AG04449 (cell line): ENCODE results near the gene TRNT1.

Experiments used
- CTCF ChIA-PET: fragments of 350-600 bp; formaldehyde crosslinking; extraction: SDS; loops from one replicate; lab custom pipeline; 2021; ENCODE audit warnings: antibody characterized with exemption; lab: Yijun Ruan, JAX
- POLR2A ChIA-PET: fragments of 400-600, 350-600 bp; formaldehyde crosslinking; extraction: SDS; loops from one replicate; lab custom pipeline; 2020; ENCODE audit warnings: antibody characterized with exemption, inconsistent platforms; lab: Yijun Ruan, JAX
- DNase-seq: peaks from one replicate; pipeline ENCODE4 v3.0.0-alpha.2; 2010; ENCODE audit warnings: low read depth, low spot score
- H3K4me3 ChIP-seq: 2 replicates; pipeline ENCODE4 v1.5.1; 2011; ENCODE audit warnings: low read depth, mild to moderate bottlenecking, control low read depth, low read length
- CTCF ChIP-seq: IDR thresholded peaks from one replicate; pipeline ENCODE4 v1.5.1; 2011; ENCODE audit warnings: mild to moderate bottlenecking, moderate library complexity, low read length, control low read depth, inconsistent platforms; ENCODE audit not compliant: insufficient read depth; ENCODE audit errors: missing control alignments

Gene TRNT1

DNA sequence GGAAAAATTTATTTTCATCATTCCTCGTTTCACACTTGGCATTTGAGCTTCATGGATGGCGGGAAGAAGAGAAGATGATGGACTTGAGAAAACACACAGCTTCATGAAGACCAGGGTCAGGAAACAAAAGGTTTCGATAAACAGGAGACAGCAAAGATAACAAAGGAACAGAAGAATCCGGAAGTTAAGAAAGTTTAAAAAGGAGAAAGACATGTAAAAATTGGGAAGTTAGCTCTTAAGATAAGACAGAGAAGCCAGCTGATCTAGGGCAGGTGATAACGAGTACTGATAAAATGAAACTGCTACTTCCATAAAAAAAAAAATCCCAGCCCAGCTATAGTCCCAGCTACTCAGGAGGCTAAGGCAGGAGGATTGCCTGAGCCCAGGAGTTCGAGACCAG, 40.5 kb upstream of the TRNT1 start:
- DNase-seq, result no peak
- POLR2A ChIA-PET, result no interaction called here
- TF ChIP-seq CTCF, result no peak
- no peak overlapping the region for H3K4me3 ChIP-seq
- CTCF ChIA-PET, result no interaction called here

DNA sequence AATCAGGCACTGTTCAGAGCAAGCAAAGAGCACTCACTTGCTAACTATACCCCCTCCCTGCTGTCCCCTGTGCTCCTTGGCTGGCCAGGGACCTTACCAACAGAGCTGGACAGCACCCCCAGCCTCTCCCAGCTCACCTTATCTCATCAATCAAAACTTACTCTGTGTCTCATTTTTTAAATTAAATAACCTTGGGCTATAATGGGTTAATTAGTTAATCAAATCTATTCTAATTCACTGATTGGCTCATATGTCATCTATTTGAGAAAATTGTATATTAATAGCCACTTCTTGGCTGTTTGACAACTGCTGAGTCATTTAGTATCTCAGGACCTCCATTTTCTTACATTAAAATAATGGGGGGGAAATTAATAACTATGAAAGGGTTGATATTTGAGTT, 39.5 kb upstream of the TRNT1 start:
- H3K4me3 ChIP-seq, result no peak overlapping the region
- no peak for TF ChIP-seq CTCF
- ChIA-PET CTCF (no interaction called here), POLR2A (no interaction called here)
- no peak for DNase-seq

DNA sequence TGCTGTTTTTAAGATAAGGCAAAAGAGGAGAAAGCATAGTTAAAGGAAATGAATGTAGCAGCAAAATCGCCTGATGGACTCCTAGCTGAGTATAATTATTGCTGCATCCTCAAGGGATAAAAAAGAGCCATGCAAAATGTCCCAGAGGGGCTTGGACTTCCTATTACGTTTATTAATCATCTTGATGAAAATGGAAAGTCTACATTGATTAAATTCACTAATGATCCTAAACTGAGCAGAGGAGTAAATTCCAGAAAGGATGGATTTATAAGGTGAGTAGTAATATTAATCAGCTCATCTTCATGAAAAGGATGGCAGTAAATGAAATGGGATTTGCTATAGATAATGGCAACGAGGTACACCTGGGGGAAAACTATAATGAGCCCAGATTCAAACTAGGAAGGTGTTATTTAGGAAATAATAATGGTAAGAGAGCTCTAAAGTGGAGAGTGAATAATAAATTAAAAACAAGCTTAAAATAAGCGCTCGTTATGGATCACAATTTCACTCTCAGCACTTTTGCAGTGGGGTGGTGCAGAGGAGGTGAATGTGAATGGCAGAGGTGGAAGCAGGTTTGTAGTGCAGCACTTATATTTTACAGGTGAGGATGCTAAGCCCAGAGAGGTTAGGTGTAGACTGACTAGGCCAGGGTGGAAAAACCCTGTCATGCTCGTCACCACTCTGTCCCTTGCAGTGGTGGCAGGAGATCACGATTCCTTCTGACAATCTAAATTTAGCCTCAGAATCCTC, 38.8 kb upstream of the TRNT1 start:
- no peak overlapping the region for H3K4me3 ChIP-seq
- no peak for DNase-seq
- POLR2A ChIA-PET, result no interaction called here
- TF ChIP-seq CTCF, result no peak
- CTCF ChIA-PET, result no interaction called here

DNA sequence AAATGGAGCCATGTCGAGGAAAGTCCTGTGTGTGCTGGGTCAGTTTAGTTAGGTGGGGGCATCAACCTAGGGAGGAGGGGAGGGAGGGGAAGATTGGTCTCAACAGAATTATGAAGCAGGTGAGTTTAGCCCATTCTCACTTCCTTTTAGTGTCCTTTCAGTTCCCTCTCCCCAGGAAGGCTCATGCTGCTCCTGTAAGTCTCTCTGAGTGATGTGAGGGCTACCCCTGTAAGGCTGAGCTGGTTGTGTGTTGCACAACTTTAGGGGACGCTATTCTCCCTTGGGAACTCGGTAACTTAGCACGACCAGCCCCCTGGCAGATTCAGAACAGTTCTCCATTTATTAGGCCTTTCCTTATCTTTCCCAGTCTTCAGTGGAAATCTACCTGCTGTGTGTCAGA, 37.7 kb upstream of the TRNT1 start:
- no peak for DNase-seq
- POLR2A ChIA-PET, result no interaction called here
- TF ChIP-seq CTCF, result no peak
- CTCF ChIA-PET, result no interaction called here
- H3K4me3 ChIP-seq, result no peak overlapping the region

DNA sequence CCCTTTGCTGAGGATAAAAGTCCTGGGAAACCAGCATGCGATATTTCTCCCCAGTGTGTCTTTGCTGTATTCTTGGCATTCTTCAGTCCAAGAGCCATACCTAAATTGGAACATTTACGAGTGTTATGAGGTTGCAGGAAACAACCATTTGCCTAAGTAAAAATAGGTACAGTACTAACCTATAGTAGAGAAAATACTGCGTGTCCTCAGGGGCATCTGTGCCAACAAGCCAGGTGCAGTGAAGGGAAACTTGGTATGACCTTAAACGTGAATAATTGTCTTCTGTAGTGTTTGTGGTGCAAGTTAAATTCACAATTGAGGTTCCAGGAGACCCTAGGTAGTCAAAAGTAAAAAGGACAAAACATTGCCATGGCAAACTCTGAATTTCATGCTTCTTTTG, 28.8 kb upstream of the TRNT1 start:
- DNase-seq, result no peak
- ChIA-PET POLR2A (no interaction called here), CTCF (no interaction called here)
- no peak overlapping the region for H3K4me3 ChIP-seq
- no peak for TF ChIP-seq CTCF

DNA sequence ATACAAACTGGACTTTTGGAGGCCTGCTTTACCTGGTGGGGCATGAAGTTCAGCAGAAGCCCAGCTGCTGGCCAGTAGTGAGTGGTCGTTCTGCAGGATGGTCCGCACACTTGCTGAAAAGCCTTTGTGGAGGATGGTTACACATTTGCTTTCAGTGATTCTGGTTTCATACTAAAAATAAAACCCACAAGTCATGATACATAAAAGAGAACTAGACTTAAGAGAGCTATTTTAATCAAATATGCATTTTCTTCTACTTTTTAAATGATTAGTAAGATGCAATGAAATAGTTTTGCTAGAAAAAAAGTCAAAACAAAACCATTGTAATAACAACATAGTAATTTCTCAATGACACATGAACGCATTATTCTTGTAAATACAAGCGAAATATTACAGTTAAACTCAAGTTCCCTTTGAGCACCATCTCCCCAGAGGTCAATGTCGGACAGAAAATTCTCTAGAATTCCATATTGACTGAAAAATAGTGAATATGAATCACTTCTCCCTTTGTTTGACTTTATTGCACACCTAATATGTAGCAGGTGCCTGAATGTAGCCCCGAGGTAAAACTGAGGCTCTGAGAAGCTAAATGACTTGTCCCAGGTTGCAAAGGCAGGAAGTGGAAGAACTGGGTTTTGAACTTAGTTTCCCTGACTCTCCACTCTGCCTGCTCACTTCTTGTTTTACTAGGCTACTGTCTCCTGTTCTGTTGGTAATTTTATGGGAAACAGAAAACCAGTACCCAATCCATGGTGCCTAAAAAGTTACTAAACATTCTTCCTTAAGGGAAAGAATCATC, 24.9 kb upstream of the TRNT1 start:
- CTCF ChIA-PET, result interaction anchor here (1.0 kb wide), 1 partner anchor 52 kb away, joined by 3 read pairs; no protein-coding TSS in a partner anchor

More for the DNA sequence above, 24.9 kb upstream of the TRNT1 start:
- H3K4me3 ChIP-seq, result no peak overlapping the region
- TF ChIP-seq CTCF, result no peak
- no peak for DNase-seq
- POLR2A ChIA-PET, result no interaction called here
